HG03108 (cell line): ENCODE results near the gene NEK7.
A peak's percentile ranks its signal among the peaks of the same experiment; 100 is the strongest.
"Not testable (repeated sequence)": the region's sequence is repeated elsewhere in the genome, so short reads cannot be mapped to it uniquely, and the experiment has no call there.

ENCODE experiments used
- ATAC-seq: cut with Tn5 transposase; IDR thresholded peaks from one replicate; pipeline ENCODE4 v1.9.1; 2021; ENCODE audit warnings: moderate library complexity; ENCODE audit not compliant: unreplicated experiment

Gene NEK7

DNA sequence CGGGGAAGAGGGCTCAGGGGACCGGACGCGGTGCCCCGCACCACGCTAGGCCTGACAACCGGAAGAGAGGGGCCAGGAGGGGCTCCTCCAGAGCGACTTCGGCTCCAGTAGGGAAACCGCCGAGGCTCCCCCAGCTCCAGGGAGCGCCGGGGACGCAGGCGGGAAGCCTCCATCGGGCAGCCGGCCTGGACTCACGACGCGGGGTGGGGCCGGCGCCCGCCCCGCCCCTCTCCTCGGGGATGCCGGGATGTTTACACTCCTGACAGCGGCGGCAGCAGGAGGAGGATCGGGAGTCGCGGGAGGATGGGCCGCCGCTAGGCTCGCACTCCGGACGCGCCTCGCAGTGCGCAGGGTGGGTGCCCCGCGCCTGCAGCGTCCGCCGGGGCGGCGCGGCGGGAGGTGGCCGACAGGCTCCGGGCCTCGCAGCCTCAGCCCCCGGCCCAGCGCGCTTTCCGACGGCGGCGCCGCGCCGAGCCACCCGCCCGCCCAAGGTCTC, at the start of gene NEK7:
NEK7 (plus strand) TSS at position 254 of the 496 bp plus-strand sequence. CDS start 75,583 bp downstream, outside the sequence.
- peak; percentile 43 for ATAC-seq

- no peak for ATAC-seq
Observed at GRCh38 chr1:198107091-198107501, 49.7 kb upstream of the NEK7 start.

DNA sequence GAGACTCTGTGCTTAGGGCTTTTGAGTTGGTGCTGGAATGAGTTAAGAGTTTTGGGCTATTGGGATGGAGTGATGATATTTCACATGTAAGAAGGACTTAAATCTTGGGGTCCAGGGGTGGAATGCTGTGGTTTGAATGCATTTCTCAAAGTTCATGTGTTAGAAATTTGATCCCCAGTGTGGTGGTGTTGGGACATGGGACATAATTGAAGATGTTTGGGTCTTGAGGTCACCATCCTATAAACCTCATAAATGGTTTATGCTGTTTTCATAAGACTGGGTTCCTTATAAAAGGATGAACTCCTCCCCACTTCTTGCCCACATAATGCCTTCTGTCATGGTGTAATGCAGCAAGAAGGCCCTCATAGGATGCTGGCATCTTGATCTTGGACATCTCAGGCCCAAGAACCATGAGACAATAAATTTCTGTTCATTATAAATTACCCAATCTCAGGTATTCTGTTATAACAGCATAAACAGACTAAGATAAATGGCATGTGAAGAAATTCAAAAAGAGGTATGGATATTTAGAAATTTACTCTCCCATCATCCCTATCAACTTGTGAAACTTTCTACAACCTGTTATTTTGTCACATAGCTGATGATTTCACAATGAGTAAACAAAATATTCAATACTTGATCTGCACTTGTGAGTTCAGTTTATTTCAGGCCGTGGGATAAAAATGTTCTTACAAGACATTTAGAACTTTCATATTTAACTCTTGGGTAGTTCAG, 48.0 kb upstream of the NEK7 start:
- no peak for ATAC-seq

- ATAC-seq, result no peak
Observed at GRCh38 chr1:198109371-198109715, 47.5 kb upstream of the NEK7 start.

DNA sequence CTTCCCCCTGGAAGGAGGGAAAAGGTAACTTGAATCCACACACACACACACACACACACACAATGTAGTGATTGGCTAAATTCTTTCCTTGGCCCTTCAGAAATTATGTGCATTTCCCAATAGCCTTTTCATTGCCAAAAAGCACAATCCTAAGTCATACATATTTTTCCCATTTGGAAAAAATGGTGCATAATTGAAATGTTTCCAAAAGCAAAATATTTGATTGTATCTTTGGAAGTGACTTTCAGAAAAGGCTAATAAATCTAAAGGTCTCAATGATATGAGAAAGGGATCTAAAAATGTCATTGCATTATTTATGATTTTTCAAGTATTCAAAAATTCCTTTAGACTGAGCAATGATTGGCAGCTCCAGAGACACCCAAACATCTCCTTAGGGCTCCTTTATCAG, 43.5 kb upstream of the NEK7 start:
- ATAC-seq, result no peak

- ATAC-seq, result no peak
Observed at GRCh38 chr1:198116069-198116468, 40.7 kb upstream of the NEK7 start.

GRCh38 chr1:198116469-198116868, 40.3 kb upstream of the NEK7 start:
- no peak for ATAC-seq

DNA sequence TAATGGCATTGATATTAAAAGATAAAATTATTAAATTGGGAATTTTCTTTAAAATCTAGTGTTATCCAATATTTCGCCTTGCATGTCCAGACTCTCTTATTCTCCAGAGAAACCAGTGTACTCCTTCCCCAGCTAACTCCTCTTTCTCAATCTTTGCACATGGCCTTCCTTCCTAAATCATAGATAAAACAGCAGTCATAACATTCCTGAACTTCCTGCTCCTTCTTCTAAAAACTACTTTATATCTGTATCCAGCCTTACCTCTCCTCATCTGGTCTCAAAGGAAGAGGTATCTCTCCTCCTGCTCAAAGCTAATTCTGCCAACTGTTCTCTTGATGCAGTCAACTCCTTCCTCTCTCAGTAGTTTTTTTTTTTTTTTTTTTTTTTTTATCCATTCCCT, 39.5 kb upstream of the NEK7 start:
- no peak for ATAC-seq

- ATAC-seq, result no peak
Observed at GRCh38 chr1:198118134-198118533, 38.7 kb upstream of the NEK7 start.

- no peak for ATAC-seq
Observed at GRCh38 chr1:198119906-198120305, 36.9 kb upstream of the NEK7 start.

DNA sequence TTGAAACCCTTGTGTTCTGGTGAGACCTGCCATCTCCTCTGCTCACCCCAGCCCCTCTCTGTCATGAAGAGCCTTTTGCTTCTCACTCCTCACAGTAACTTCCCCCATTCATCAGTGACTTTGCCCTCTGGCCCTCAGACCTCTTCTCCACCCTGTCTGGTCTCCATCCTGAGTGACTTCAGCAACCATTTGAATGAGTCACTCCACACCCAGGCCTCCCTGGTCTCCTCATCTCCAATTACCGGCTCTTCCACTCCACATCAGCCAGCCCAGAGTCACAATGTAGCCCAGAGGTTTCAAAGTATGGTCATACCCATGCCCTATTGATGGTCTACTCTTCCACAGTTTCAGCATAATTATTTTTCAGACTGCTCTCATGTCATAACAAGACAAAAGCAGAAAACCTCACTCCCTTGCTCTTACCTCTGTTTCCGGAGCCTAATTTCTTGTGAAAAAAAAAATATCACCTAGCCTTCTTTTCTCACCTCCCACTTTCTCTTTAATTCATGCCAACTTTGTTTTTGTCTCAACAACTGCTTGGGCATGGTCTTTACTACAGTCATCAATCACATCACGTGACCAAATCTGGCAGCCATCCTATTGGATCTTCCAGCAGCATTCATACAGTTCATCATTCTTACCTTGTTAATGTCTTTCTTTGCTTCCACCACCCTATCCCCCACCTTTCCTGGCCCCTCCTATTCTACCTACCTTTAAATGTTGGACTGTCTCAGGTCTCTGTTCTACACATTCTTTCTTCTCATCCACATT, 35.6 kb upstream of the NEK7 start:
- ATAC-seq, result no peak

DNA sequence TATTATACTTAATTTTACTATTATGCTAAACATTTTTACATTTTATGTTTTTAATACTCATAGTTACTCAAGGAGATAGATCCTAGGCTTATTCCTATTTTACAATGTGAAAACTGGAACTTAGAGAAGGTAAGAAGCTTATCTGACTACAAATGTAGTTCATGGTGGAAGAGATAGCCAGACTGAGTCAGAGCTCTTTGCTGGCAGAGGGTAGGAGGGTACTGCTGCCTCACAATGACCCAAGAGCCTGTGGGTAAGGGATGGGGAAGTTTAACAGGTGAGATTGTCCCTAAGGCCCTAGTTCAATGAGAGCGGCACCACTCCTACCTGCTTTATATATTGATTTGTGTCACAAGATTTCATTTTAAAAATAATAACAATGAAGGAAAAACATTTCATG, 34.1 kb upstream of the NEK7 start:
- ATAC-seq, result no peak

GRCh38 chr1:198123133-198123532, 33.7 kb upstream of the NEK7 start:
- ATAC-seq, result no peak

- ATAC-seq, result no peak
Observed at GRCh38 chr1:198124673-198125072, 32.1 kb upstream of the NEK7 start.

DNA sequence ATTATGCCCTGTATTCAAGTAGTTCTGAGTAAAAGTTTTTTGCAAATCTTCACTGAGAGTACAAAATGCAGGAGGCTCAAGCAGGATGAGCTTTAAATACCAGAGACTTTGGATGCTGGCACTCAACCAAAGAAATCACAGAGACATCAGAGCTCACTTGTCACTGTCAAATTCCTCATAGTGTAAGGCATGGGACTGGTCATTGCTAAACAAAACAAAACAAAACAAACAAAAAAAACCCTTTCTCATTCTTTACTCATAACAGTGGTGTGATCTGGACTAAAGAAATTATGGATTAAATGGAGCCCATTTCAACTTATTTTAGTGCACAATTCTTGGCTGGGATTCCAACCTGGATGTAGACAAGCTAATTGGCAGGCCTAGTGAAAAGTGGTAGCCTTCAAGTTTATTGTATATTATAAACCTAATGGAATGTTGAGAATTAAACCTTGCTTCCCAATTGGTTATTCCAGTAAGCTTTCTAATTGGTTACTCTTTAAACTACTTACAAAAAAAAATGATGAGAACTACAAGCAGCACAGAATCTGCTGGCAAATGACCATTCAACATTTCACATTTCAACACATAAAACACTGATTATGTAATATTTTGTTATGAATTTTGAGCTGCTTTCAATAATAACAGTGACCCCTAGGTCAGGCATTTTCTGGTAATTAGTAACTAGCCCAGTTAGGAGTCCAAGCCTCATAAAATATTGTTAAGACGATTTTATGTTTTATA, 30.6 kb upstream of the NEK7 start:
- no peak for ATAC-seq

DNA sequence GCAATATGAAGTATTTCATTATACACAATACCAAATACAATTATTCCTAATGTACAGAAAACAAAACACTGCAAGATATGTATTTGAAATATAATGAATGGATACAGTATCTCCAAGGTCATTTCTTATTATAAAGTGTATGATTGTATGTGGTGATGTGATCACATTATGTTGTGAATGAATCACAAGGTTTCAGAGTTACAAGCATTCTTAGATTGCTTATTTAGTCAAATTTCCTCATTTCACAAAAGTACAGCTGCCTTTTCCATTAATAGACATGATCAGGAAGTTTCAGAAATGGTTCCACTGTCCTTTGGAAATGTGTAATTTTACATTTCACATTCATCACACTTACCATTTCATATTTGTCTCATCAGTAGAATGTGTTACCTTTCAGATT, 28.3 kb upstream of the NEK7 start:
- ATAC-seq, result no peak

- not testable (repeated sequence) for ATAC-seq
Observed at GRCh38 chr1:198130053-198130452, 26.7 kb upstream of the NEK7 start.

GRCh38 chr1:198132060-198132781, 24.6 kb upstream of the NEK7 start:
- ATAC-seq, result peak; percentile 67

GRCh38 chr1:198134252-198134651, 22.5 kb upstream of the NEK7 start:
- ATAC-seq, result no peak

- ATAC-seq, result no peak
Observed at GRCh38 chr1:198135366-198135765, 21.4 kb upstream of the NEK7 start.
